ENCODE data around the gene ESCO1. TPM values are rescaled to one million over a fixed set of nuclear protein-coding genes. Genes with fewer than 3 reads are reported as not detected.

ESCO1 gene
- total RNA-seq, 1 donor from 2014 or later: 15.0 TPM

DNA sequence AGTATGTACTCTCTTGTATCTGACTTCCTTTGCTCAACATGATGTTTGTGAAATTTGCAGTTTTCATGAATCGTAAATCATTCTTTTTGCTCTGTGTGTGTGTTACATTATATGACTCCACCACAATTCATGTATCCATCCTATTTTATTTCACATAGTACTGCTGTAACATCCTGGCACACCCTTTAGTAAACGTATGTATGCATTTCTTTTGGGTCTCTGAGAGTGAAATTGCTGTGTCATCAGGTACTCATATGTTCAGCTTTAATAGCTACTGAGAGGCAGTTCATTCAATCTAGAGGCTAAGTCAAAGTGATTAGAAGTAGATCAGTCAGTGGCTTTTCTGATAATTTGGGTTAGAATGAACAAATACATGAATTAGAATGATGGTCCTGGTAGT is 118.8 kb downstream of the ESCO1 start:
- H3K4me3 ChIP-seq (ENCODE audit: low read depth, low read length): no peak overlapping the region
- FAIRE-seq: no peak
- H3K36me3 ChIP-seq (ENCODE audit: control insufficient read depth, insufficient read depth, low read length): no peaks in the 10 kb centered on the region
- H3K27me3 ChIP-seq (ENCODE audit: control insufficient read depth, insufficient read depth, low read length): no peaks in the 10 kb centered on the region
- TF ChIP-seq, protein P1, sequence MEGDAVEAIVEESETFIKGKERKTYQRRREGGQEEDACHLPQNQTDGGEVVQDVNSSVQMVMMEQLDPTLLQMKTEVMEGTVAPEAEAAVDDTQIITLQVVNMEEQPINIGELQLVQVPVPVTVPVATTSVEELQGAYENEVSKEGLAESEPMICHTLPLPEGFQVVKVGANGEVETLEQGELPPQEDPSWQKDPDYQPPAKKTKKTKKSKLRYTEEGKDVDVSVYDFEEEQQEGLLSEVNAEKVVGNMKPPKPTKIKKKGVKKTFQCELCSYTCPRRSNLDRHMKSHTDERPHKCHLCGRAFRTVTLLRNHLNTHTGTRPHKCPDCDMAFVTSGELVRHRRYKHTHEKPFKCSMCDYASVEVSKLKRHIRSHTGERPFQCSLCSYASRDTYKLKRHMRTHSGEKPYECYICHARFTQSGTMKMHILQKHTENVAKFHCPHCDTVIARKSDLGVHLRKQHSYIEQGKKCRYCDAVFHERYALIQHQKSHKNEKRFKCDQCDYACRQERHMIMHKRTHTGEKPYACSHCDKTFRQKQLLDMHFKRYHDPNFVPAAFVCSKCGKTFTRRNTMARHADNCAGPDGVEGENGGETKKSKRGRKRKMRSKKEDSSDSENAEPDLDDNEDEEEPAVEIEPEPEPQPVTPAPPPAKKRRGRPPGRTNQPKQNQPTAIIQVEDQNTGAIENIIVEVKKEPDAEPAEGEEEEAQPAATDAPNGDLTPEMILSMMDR (IDR thresholded peaks at IDR 0.05; ENCODE audit: insufficient read depth, low read length, severe bottlenecking): no peak
- peak; percentile 34 for DNase-seq (ENCODE audit: low read depth)

- H3K36me3 ChIP-seq (ENCODE audit: control insufficient read depth, insufficient read depth, low read length): no peaks in the 10 kb centered on the region
- H3K27me3 ChIP-seq (ENCODE audit: control insufficient read depth, insufficient read depth, low read length): no peaks in the 10 kb centered on the region
- TF ChIP-seq, protein P1 (IDR thresholded peaks at IDR 0.05; ENCODE audit: insufficient read depth, low read length, severe bottlenecking): no peak
- no peak overlapping the region for H3K4me3 ChIP-seq (ENCODE audit: low read depth, low read length)
- FAIRE-seq: no peak
- DNase-seq (ENCODE audit: low read depth): no peak
These were observed 120.8 kb downstream of the ESCO1 start for GRCh38 chr18:21479721-21480120.

Other genes starting within 250 kb of the ESCO1 start
- gene SNRPD1, start 11.6 kb upstream of the ESCO1 start, total RNA-seq: 12.4 and 21.4 TPM in 2 replicates
- gene ABHD3, start 104.1 kb upstream of the ESCO1 start, total RNA-seq: 10.5 and 17.3 TPM in 2 replicates
- gene MIB1, start 140.1 kb upstream of the ESCO1 start, total RNA-seq: 82.3 and 95.3 TPM in 2 replicates

Measured in bronchial epithelial cell (primary cell).